ENCODE measurements around the gene FCGBP.

Gene FCGBP

DNA sequence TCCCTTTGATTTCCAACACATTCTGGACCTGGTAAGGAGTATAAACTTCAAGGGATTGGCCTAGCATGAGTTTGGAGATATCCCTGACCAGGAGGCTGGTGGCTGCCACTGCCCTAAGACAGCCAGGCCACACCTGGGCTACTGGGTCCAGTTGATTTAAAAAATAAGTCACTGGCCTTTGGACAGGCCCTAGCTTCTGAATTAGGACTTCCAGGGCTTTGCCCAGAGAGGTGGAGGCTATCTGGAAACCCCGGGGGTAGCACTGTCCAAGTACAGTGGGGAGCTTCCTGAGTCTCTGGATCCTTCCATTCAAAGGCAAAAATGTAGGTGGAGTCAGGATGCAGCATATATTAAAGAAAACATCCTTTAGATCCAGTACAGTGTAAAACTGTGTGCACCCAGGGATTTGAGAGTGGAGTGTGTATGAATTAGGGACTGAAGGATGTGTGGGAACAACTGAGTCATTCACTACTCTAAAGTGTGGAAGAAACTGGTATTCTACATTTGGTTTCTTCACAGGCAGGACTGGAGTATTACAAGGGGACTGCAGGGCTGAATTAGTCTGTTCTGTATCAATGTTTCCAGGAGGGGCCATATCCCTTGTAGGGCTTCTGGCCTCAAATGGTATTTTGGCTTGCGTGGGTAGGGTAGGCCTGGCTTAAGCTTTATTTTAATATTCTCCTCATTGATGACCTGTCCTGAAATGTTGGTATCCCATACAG, 14.8 kb upstream of the FCGBP start:
- in situ Hi-C loops (cut with MboI; ENCODE audit: low sequenced_read_pairs), result no loop called here

DNA sequence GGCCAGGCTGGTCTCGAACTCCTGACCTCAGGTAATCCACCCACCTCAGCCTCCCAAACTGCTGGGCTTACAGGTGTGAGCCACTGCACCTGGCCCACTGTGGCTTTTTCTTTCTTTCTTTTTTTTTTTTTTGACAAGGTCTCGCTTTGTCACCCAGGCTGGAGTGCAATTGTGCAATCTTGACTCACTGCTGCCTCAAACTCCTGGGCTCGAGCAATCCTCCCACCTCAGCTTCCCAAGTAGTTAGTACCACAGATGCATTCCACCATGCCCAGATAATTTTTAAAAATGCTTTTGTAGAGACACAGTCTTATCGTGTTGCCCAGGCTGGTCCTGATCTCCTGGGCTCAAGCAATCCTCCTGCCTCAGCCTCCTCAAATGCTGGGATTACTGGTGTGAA, 12.1 kb upstream of the FCGBP start:
- in situ Hi-C loops (cut with MboI; ENCODE audit: low sequenced_read_pairs), result no loop called here

DNA sequence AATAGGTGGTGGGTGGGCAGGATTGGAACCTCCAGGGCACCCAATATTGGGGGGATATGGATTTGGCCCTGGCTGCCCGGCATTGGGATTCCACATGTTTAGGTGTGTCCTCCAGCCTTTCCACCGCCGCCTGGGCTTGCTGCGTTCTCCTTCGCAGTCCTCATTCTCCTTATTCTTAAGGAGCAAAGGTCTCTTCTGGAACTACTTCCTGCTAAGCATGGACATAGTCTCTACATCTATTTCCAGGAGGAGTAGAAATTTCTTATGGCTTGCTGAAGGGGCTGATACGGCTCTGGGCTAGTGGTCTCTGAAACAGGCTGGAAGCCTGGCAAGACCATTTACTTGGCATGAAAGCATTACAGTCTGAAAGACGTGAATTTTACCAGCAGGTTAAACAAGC, 9.2 kb upstream of the FCGBP start:
- in situ Hi-C loops (cut with MboI; ENCODE audit: low sequenced_read_pairs), result no loop called here

DNA sequence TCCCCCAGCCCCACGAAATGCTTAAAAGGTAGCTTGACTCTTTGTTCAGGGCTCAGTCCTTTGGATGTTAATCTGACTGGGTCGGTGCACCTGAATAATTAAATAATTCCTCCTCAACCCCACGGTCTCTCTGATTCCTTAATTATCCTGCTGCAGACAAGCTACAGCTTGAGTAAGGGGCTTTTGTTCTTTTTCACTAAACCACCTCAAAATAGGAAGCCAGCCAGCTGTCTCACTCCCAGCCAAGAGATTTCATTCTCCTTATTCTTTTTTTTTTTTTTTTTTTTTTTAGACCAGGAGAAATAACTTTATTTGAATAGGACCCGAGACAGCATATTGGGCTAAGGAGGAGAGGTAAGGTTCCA, 7.9 kb upstream of the FCGBP start:
- in situ Hi-C loops (cut with MboI; ENCODE audit: low sequenced_read_pairs), result no loop called here

DNA sequence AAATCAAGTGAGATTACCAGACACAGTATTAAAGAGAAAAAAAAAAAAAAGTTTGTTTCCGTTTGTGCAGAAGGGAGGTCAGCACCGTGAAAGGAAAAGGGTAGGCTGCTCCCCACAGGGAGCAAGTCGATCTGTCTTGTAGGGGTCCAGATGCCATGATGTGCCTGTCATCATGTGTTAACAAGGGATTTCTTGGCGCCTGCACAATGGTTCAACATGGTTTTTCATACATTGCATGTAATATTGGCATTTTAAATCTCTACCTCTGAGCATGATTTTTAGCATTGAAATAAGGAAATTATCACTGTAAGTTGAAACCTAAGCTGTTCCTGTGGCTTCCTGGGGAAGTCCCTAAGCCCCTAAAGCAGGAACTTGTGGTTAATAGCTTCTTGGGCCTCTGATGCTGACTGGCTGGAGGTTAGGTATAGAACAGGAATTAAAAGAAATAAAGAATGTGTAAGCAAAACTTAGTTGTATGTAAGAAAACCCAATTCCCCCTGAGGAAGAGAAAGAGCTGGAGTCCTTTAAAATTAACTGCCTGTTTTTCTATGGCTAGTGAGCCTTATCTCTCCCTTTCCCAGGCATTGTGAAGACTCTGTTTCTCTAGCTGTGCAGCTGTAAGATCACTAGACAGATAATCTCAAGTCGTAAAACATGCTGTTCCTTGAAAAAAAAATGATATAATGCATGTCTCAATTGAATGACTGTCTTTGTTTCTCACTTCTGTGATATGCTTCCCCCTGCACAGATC, 7.4 kb upstream of the FCGBP start:
- in situ Hi-C loops (cut with MboI; ENCODE audit: low sequenced_read_pairs), result no loop called here

DNA sequence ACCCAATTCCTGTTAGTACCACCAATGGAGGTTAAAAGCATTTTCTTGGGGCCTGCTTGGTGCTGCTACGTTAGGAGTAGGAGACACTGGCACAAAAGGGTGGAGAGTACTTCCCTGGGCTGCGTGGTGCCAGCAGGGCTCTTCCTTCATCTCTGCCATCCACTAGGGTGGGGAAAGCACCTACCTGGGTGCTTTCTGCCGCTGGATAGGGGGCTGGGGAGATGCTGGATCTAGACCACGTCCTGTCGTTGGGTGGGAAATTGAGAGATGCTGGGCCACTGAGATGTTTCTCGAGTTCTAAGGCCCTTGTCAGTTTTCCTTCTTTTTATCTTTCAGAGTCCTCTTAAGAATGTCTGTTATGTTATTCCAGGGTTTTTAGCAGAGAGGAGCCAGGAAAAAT, 6.7 kb upstream of the FCGBP start:
- in situ Hi-C loops (cut with MboI; ENCODE audit: low sequenced_read_pairs), result no loop called here

DNA sequence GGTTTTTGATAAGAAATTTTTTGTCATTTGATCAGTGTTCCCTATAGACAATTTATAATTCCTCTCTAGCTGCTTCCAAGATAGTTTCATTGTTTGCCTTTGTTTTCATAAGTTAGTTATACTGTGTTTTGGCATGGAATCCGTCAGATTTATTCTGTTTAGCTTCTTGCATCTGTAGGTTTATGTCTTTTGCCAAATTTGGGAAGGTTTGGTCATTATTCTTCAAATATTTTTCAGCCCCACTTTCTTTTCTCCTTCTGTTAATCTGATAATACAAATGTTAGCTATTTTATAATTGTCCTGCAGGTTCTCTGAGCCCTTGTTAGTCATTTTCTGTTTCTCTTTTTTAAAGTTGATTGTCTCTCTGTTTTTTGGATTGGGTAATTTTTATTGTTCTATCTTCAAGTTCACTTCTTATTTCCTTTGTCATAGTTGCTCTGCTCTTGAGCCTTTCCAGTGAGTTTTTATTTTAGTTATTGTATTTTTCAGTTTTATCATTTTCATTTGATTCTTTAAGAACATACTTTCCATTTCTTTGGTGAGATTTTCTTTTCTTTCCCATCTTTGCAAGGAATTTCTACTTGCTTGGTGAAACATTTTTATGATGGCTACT, 5.9 kb upstream of the FCGBP start:
- in situ Hi-C loops (cut with MboI; ENCODE audit: low sequenced_read_pairs), result no loop called here

DNA sequence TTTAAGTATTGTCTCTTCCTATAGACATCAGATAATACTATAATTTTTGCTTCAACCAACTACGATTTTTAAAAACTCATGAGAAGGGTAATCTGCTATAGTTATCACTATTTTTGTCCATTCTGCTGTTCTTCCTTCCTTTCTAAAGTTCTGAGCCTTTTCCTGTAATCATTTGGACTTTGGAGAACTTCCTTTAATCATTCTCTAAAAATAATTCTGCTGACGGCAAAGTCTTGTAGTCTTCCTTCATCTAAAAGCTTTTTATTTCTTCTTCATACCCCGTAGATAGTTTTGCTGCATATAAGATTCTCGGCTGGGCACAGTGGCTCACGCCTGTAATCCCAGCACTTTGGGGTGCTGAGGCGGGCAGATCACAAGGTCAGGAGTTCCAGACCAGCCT, 5.1 kb upstream of the FCGBP start:
- in situ Hi-C loops (cut with MboI; ENCODE audit: low sequenced_read_pairs), result no loop called here

DNA sequence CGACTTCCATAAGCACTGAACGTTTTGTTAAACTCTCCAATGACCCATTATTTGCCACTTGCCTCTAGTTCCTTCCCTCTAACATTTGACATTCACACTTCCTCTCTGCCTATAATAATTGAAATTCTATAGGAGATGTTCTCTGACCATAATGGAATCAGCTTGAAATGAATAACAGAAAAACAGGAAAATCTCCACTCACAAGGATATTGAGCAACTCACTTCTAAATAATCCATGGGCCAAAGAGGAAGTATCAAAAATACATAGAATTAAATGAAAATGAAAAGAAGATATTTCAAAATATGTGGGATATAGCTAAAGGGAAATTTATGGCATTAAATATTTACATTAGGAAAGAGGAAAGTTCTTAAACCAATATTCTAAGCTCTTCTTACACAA, 3.4 kb upstream of the FCGBP start:
- in situ Hi-C loops (cut with MboI; ENCODE audit: low sequenced_read_pairs), result no loop called here

DNA sequence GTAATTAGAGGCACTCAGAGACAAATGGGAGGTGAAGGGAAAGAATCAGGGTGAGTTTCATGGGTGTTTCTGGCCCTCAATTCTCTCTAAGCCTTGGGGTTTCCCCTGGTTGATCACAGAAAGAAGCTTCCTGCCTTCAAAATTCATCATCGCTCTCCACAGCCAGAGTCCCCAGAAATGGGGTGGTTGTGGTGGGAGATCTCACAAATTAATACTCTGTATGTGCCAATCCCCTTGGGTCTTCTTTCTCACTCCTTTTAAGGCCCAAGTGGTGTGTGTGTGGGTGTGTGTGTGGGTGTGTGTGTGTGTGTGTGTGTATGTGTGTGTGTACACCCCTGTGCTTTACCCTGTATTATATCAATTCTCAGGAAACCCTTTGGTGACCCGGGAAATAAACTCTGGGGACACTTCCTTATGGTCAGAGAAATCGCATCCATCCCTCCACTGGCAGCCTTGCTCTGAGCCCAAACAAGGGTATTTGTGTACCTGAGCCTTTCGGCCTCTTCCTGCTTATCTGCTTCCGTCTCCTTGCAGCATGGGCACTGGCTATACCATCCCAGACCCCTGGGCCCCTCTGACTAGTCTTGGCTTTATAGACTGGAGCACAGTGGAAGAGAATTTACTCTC, 2.8 kb upstream of the FCGBP start:
- in situ Hi-C loops (cut with MboI; ENCODE audit: low sequenced_read_pairs), result no loop called here

DNA sequence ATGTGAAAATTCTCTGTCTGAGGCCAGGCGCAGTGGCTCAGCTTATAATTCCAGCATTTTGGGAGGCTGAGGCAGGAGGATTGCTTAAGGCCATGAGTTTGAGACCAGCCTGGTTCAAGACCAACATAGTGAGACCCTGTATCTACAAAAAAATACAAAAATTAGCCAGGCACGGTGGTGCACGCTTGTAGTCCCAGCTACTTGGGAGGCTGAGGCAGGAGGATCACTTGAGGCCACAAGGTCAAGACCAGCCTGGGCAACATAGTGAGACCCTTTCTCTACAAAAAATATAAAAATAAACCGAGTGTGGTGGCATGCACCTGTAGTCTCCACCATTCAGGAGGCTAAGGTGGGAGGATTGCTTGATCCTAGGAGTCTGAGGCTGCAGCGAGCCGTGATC, 2.2 kb upstream of the FCGBP start:
- in situ Hi-C loops (cut with MboI; ENCODE audit: low sequenced_read_pairs), result no loop called here

DNA sequence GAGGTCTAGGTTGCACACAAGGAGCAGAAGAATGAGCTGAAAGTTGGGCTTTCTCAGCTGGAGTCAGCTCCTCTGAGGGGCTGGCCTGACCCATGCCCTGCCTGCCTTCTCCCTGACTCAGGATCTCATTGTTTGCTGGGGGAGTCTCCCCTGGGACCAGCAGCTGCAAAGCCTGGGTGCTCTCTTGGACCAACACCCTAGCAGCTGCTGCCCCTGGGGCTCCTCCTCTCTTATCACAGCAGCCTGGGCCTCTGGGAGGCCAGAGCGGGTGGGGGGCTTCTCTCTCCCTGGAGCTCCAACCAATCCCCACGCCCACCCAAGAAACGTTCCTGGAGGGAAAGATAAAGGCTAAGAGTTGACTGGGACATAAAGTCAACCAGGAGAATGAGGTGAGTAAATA, 1.6 kb upstream of the FCGBP start:
- in situ Hi-C loops (cut with MboI; ENCODE audit: low sequenced_read_pairs), result no loop called here

DNA sequence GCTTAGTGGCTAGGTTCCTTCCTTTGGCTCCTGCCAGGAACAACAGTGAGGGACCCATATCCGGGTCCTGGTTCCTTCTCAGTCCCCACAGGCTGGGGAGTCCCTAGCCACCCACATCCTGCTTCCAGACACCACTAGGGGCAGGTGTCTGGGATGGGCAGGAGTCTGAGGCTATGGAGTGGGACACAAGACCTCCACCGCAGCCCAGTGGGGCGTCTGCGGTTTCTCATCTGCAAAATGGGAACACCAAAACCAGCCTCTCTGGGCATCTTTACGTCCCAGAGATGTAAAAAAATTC, 879 bp upstream of the FCGBP start:
- in situ Hi-C loops (cut with MboI; ENCODE audit: low sequenced_read_pairs), result no loop called here

DNA sequence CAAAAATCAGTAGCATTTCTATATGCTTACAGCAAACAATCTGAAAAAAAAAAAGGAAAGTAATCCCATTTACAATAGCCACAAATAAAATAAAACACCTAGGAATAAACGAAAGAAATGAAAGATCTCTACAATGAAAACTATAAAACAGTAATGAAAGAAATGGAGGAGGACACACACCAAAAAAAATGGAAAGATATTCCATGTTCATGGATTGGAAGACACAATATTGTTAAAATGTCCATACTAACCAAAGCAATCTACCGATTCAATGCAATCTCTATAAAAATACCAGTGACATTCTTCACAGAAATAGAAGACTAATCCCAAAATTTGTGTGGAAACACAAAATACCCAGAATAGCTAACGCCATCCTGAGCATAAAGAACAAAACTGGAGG, 4.7 kb downstream of the FCGBP start:
- in situ Hi-C loops (cut with MboI; ENCODE audit: low sequenced_read_pairs), result no loop called here

DNA sequence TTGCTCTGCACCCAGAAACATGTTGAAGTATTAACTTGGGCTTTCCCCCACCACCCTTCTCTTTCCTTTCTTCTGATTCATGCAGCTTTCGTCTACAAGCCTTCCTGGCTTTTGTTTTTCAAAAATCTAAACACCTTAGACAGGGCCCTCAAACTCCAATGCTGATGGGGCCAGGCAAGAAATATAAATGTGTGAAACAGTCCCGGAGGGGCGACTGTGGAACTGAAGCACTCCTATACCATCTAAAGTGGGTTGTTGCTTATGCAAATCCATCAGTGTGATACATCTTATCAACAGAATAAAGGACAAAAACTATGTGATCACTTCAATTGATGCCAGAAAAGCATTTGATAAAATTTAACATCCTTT, 6.1 kb downstream of the FCGBP start:
- in situ Hi-C loops (cut with MboI; ENCODE audit: low sequenced_read_pairs), result no loop called here

DNA sequence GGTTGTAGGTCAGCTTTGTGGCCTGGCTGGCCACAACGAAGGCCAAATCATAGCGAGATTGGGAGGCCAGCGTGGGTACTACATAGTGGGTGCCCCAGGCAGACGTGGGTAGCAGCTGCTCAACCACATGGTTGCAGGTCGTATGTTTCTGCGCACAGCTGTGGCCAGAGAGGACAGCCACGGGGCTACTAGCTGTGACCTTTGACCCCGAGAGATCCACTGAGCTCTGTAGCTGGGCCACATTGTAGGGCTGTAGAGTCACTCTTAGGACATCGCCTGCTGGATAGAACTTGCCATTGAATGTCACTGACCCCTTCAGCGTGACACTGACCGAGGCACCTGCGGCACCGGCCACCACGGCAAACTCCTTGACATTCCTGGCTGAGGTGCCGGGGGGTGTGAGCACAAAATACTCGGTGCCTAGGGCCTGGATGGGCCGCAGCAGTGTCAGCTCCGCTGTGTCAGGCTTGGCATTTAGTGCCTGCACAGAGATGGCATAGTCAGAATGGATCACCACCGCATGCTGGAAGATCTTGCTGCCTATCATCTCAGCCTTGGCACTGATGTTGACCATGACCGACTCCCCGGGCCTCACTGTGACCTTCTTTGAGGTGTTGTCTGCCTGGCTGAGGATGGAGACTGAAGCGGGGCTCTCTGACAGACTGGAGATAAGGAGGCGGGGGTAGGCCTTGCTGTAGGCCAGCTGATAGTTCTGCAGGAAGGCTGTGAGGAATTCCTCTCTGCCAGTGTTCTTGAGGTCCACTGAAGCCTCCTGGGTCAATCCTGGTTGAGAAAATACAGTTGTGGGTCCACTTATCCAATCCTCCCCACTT, 6.7 kb downstream of the FCGBP start:
- in situ Hi-C loops (cut with MboI; ENCODE audit: low sequenced_read_pairs), result no loop called here

DNA sequence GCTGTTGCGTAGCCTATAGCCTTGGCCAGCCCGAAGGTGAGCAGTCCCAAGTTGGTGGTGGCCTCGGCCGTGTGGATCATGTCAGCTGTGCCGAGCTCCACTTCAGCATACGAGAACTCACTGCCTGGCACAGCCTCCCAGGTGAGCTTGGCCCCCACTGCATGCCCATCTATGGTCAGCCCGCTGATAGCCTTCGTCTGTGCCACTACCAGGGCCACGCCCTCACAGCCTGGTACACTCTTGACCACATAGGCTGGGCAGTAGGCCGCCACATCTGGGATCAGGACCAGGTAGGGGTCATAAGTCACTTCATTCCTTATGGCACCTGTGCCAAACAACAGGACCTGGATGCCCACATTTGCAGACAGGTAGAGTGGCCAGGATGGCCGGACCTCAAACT, 7.4 kb downstream of the FCGBP start:
- in situ Hi-C loops (cut with MboI; ENCODE audit: low sequenced_read_pairs), result no loop called here

DNA sequence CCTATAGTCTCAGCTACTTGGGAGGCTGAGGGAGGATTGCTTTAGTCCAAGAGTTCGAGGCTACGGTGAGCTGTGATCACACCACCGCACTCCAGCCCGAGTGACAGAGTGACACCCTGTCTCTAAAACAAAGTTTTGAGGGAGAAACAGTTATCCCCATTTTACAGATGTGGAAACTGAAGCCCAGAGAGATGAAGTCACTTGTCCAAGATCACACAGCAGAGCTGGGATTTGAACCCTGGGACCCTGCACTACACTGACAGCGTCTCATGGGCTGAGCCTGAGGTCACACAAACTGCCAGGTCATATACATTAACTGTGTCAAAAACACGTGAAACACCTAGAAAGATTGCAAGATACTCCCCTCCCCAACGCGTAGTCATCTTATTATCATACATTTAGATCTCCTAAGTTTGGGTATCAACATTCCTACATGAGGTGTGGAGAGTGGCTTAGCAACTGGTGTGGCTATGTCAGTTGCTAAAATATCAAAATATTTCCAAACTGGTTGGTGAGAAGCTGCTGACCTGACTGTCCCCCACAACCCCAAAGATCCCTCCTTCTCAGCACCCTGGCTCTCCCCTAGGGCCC, 8.2 kb downstream of the FCGBP start:
- in situ Hi-C loops (cut with MboI; ENCODE audit: low sequenced_read_pairs), result no loop called here

DNA sequence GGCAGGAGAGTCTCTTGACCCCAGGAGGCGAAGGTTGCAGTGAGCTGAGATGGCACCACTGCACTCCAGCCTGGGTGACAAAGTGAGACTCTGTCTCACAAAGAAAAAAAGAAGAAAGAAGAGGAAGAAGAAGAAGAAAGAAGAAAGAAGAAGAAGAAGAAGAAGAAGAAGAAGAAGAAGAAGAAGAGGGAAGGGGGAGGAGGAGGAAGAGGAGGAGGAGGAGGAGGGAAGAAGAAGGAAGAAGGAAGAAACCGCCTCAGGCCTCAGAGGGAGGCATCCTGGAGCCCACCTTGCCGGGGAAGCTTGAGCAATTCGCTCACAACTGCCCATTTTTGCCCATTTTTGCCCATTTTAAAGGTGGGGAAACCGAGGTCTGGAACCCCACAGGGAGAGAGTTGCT, 9.5 kb downstream of the FCGBP start:
- in situ Hi-C loops (cut with MboI; ENCODE audit: low sequenced_read_pairs), result no loop called here

DNA sequence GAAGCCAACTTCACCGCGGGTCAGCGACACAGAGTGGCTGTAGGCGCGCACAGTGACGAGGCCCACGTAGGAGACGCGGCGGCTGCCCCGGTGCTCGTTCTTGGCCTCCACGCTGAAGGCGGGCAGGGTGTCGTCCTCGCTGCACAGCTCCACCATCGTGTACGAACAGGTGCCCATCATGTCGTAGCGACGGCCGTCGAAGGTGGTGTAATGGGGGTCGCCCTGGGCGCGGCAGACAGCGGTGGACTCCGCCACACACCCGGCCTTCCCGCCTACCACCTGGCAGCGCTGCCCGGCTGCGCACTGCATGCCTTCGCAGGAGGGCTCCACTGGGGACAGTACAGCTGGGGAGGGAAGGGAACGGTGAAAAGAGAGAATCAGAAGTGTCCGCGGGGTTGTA, 10.0 kb downstream of the FCGBP start:
- in situ Hi-C loops (cut with MboI; ENCODE audit: low sequenced_read_pairs), result no loop called here

DNA sequence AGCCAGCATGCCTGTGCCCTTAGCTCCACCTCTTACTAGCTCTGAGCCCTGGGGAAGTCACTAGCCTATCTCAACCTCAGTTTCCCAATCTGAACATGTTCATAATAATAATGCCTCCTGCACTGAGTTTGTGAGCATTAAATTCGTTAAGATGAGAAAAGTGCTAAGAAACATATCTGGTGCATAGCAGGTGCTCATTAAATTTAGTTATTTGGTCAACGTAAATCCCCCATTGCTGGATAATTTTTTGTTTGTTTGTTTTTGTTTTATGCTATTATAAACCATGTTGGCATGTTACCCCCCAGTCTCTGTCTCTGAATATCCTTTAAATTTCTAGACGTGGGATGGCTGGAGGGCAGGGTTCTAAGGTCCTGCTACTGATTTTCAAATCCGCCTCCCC, 10.6 kb downstream of the FCGBP start:
- in situ Hi-C loops (cut with MboI; ENCODE audit: low sequenced_read_pairs), result no loop called here

Data from hTERT RPE-1 (cell line).